Activated CD4-positive, alpha-beta T cell treated with anti-CD3 and anti-CD28 coated beads for 4 hours (primary cell): ENCODE data around the gene OTOG.

ENCODE experiments used
- DNase-seq, 2 donors: peaks; one replicate each; pipeline ENCODE4 v3.0.0-alpha.2; 2020

OTOG gene

GRCh38 chr11:17672469-17672868 is 125.4 kb downstream of the OTOG start:
- no peak for DNase-seq

- DNase-seq, result no peak
Measured at GRCh38 chr11:17673951-17674350, 126.9 kb downstream of the OTOG start.

GRCh38 chr11:17682848-17683247 is 135.8 kb downstream of the OTOG start:
- no peak for DNase-seq

- DNase-seq, result no peak
Measured at GRCh38 chr11:17683377-17684161, 136.5 kb downstream of the OTOG start.

- no peak for DNase-seq
Measured at GRCh38 chr11:17684550-17684949, 137.5 kb downstream of the OTOG start.

- no peak for DNase-seq
Measured at GRCh38 chr11:17686231-17686980, 139.3 kb downstream of the OTOG start.

GRCh38 chr11:17687946-17688670 is 141.0 kb downstream of the OTOG start:
- DNase-seq, result no peak

- DNase-seq, result no peak
Measured at GRCh38 chr11:17691550-17691949, 144.5 kb downstream of the OTOG start.

GRCh38 chr11:17691976-17692375 is 144.9 kb downstream of the OTOG start:
- DNase-seq, result no peak

GRCh38 chr11:17692931-17693330 is 145.9 kb downstream of the OTOG start:
- no peak for DNase-seq

GRCh38 chr11:17693531-17693930 is 146.5 kb downstream of the OTOG start:
- no peak for DNase-seq

GRCh38 chr11:17694494-17695110 is 147.5 kb downstream of the OTOG start:
- DNase-seq, result no peak

- DNase-seq, result no peak
Measured at GRCh38 chr11:17695454-17696441, 148.7 kb downstream of the OTOG start.

GRCh38 chr11:17696741-17697140 is 149.7 kb downstream of the OTOG start:
- DNase-seq, result no peak
